Measurements from ENCODE around the gene NDUFS7.

DNA sequence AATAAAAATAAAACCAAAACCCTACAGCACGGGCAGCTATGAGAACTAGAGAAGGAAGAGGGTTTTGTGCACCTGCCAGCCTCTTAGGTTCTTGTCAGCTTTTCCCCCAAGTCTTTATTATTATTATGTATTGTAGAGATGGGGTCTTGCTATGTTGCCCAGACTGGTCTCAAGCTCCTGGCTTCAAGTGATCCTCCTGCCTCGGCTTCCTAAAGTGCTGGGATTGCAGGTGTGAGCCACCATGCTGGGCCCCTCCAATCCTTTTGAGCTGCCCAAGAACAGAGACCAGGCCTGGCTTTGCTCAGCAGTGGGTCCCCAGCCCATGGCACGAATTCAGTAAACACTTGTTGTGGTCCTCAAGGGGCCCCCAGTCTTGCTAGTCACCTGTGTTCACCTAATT, 1.5 kb upstream of the NDUFS7 start:
- TF ChIP-seq, protein P1, sequence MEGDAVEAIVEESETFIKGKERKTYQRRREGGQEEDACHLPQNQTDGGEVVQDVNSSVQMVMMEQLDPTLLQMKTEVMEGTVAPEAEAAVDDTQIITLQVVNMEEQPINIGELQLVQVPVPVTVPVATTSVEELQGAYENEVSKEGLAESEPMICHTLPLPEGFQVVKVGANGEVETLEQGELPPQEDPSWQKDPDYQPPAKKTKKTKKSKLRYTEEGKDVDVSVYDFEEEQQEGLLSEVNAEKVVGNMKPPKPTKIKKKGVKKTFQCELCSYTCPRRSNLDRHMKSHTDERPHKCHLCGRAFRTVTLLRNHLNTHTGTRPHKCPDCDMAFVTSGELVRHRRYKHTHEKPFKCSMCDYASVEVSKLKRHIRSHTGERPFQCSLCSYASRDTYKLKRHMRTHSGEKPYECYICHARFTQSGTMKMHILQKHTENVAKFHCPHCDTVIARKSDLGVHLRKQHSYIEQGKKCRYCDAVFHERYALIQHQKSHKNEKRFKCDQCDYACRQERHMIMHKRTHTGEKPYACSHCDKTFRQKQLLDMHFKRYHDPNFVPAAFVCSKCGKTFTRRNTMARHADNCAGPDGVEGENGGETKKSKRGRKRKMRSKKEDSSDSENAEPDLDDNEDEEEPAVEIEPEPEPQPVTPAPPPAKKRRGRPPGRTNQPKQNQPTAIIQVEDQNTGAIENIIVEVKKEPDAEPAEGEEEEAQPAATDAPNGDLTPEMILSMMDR (IDR thresholded peaks at IDR 0.05 in 4 of 5, conservative IDR thresholded peaks at IDR 0.05 in 1 of 5): no peak
- no peak for TF ChIP-seq POLR2A (IDR thresholded peaks at IDR 0.05)
